ENCODE results near the gene TMC1.

Gene TMC1

GRCh38 chr9:72598639-72599038 lies 77.2 kb downstream of the TMC1 start:
- TF ChIP-seq TCF12 (IDR thresholded peaks at IDR 0.05; ENCODE audit: low read depth) (no peak), EP300 (IDR thresholded peaks at IDR 0.05; ENCODE audit: borderline replicate concordance) (no peak), NFIC (IDR thresholded peaks at IDR 0.05) (no peak), RAD21 (IDR thresholded peaks at IDR 0.05; ENCODE audit: low read depth) (no peak), FOXM1 (IDR thresholded peaks at IDR 0.05; ENCODE audit: borderline replicate concordance, low read depth) (no peak), CREB1 (IDR thresholded peaks at IDR 0.05; ENCODE audit: low read depth) (no peak), TAF1 (IDR thresholded peaks at IDR 0.05; ENCODE audit: low read depth) (no peak), REST (IDR thresholded peaks at IDR 0.05; ENCODE audit: low read depth) (no peak), ZBTB7A (IDR thresholded peaks at IDR 0.05; ENCODE audit: low read depth) (no peak), TEAD4 (IDR thresholded peaks at IDR 0.05) (no peak), MAX (IDR thresholded peaks at IDR 0.05) (no peak), CEBPB (IDR thresholded peaks at IDR 0.05) (no peak), USF1 (IDR thresholded peaks at IDR 0.05) (no peak), EGR1 (IDR thresholded peaks at IDR 0.05) (no peak), YY1 (IDR thresholded peaks at IDR 0.05; ENCODE audit: low read depth) (no peak)

DNA sequence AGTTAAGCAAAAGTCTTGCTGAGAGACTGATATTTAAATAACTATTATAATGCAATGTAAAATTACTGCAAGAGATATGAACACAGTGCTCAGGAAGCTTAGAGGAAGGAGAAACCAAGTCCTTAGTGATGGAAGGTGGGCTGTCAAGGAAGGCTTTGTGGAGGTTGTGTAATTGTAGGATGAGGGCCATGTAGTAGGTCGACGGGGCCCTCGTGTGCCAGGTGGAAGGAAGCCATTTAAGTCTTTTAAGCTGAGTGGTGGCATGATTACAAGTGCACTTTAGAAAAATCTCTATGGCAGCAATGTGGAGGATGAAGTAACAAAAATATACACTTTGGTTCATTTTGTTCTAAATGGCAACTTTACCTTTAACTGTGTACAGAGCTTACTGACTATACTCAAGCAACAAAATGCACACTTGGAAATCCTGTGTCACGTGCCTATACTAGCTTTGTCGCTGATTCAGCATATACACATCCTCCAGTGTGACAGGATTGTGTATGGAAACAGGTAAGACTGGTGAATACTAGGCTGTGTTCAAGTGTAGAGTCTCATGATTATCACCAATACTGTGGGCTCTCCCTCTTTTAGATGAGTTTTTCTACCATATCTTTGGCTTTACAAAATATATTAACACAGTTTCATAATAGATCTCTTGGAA lies 78.6 kb downstream of the TMC1 start:
- peak; percentile 24; the same call in 1 of the 2 replicates for TF ChIP-seq RAD21 (IDR thresholded peaks at IDR 0.05; ENCODE audit: low read depth)
- no peak for TF ChIP-seq CREB1 (IDR thresholded peaks at IDR 0.05; ENCODE audit: low read depth)

DNA sequence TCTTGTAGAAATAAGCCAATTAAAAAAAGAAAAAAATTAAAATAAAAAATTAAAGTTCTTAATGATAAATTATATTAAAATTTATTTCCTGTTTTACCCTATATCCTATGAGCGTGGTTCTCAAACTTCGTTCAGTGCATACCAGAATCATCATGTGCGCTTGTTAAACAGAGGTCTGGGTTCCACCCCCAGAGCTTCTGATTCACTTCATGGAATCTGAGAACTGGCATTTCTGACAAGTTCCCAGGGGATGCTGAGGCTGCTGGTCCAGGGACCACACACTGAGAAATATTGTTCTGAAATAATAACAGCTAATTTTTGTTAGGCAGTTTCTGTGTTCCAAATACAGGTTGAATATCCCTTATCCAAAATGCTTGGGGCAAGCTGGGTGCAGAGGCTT lies 79.3 kb downstream of the TMC1 start:
- TF ChIP-seq EGR1 (IDR thresholded peaks at IDR 0.05) = no peak
- TF ChIP-seq MAX (IDR thresholded peaks at IDR 0.05) = no peak
- TF ChIP-seq CREB1 (IDR thresholded peaks at IDR 0.05; ENCODE audit: low read depth) = no peak

DNA sequence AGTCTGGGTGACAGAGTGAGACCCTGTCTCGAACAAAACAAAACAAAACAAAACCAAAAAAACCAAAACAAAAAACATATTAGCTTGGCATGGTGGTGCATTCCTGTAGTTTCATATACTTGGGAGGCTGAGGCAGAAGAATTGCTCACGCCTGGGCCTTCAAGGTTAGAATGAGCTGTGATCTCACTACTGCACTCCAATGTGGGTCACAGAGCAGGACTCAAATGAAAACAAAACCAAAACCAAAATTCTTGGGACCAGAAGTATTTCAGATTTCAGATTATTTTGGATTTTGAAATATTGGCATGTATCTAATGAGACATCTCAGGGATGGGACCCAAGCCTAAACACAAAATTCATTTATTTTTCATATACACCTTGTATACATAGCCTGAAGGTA lies 80.2 kb downstream of the TMC1 start:
- TF ChIP-seq CEBPB (IDR thresholded peaks at IDR 0.05) (no peak), EGR1 (IDR thresholded peaks at IDR 0.05) (no peak)

- TF ChIP-seq TEAD4 (IDR thresholded peaks at IDR 0.05) = no peak
These were observed 91.0 kb downstream of the TMC1 start for GRCh38 chr9:72612449-72612848.

DNA sequence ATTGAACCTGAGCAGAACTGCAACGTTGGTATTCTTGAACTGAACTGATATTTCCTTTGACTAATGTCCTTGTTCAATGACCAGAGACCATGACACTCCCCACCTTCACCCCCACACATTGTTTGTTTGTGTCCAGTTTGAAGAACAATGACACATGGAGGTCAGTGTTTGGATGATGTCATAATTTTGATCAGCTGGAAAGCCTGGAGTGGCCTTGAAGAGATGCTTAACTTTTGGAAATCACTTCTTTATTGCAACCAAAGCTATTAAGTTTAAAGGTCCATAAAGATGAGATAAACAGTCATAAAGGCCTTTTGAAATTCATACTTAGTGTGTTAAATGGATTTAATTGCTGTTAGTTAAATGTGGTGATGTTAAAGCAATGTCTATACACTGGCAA lies 92.7 kb downstream of the TMC1 start:
- TF ChIP-seq REST (IDR thresholded peaks at IDR 0.05; ENCODE audit: low read depth) (no peak), CEBPB (IDR thresholded peaks at IDR 0.05) (no peak), CREB1 (IDR thresholded peaks at IDR 0.05; ENCODE audit: low read depth) (no peak), EP300 (IDR thresholded peaks at IDR 0.05; ENCODE audit: borderline replicate concordance) (no peak), RAD21 (IDR thresholded peaks at IDR 0.05; ENCODE audit: low read depth) (no peak), FOXM1 (IDR thresholded peaks at IDR 0.05; ENCODE audit: borderline replicate concordance, low read depth) (no peak), TEAD4 (IDR thresholded peaks at IDR 0.05) (no peak), EGR1 (IDR thresholded peaks at IDR 0.05) (no peak), NFIC (IDR thresholded peaks at IDR 0.05) (no peak), YY1 (IDR thresholded peaks at IDR 0.05; ENCODE audit: low read depth) (no peak), MAX (IDR thresholded peaks at IDR 0.05) (no peak), TCF12 (IDR thresholded peaks at IDR 0.05; ENCODE audit: low read depth) (no peak), ZBTB7A (IDR thresholded peaks at IDR 0.05; ENCODE audit: low read depth) (no peak), USF1 (IDR thresholded peaks at IDR 0.05) (no peak), TAF1 (IDR thresholded peaks at IDR 0.05; ENCODE audit: low read depth) (no peak)

DNA sequence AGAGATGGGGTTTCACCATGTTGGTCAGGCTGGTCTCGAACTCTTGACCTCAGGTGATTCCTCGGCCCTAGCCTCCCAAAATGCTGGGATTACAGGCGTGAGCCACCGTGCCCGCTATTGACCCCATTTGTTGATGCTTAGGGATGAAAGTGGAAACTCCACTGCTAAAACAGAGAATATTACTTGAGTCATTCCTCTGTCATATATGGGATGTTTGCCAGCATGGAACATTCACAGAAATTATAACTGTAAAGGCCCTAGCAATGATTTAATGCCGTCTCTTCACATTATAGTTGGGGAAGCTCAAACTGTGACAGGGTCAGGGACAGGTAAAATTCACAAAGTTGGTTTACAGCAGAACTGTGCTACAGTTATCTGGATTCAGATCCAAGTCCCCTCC lies 94.5 kb downstream of the TMC1 start:
- no peak for TF ChIP-seq ZBTB7A (IDR thresholded peaks at IDR 0.05; ENCODE audit: low read depth)
- no peak for TF ChIP-seq REST (IDR thresholded peaks at IDR 0.05; ENCODE audit: low read depth)
- TF ChIP-seq TAF1 (IDR thresholded peaks at IDR 0.05; ENCODE audit: low read depth) = no peak

All from Ishikawa (cell line).